ENCODE measurements around the gene HSPG2.
"Not testable (repeated sequence)": the region's sequence is repeated elsewhere in the genome, so short reads cannot be mapped to it uniquely, and the experiment has no call there.

The HSPG2 gene

GRCh38 chr1:21801100-21801499, 136.0 kb downstream of the HSPG2 start:
- no peak for DNase-seq
- in situ Hi-C loops (cut with HindIII; ENCODE audit: low pct_ligation_motif_present, low pct_unique_long_range_greater_than_20kb, low sequenced_read_pairs): no loop called here

- DNase-seq: no peak
- in situ Hi-C loops (cut with HindIII; ENCODE audit: low pct_ligation_motif_present, low pct_unique_long_range_greater_than_20kb, low sequenced_read_pairs): no loop called here
Measured at GRCh38 chr1:21799730-21800129, 137.4 kb downstream of the HSPG2 start.

GRCh38 chr1:21795075-21795474, 142.0 kb downstream of the HSPG2 start:
- in situ Hi-C loops (cut with HindIII; ENCODE audit: low pct_ligation_motif_present, low pct_unique_long_range_greater_than_20kb, low sequenced_read_pairs): no loop called here
- no peak for DNase-seq

- no peak for DNase-seq
- in situ Hi-C loops (cut with HindIII; ENCODE audit: low pct_ligation_motif_present, low pct_unique_long_range_greater_than_20kb, low sequenced_read_pairs): no loop called here
Measured at GRCh38 chr1:21794656-21795055, 142.5 kb downstream of the HSPG2 start.

- no peak for DNase-seq
- in situ Hi-C loops (cut with HindIII; ENCODE audit: low pct_ligation_motif_present, low pct_unique_long_range_greater_than_20kb, low sequenced_read_pairs): no loop called here
Measured at GRCh38 chr1:21793104-21793503, 144.0 kb downstream of the HSPG2 start.

- DNase-seq: no peak
- in situ Hi-C loops (cut with HindIII; ENCODE audit: low pct_ligation_motif_present, low pct_unique_long_range_greater_than_20kb, low sequenced_read_pairs): no loop called here
Measured at GRCh38 chr1:21786640-21787039, 150.5 kb downstream of the HSPG2 start.

GRCh38 chr1:21785764-21786163, 151.3 kb downstream of the HSPG2 start:
- DNase-seq; in situ Hi-C loops (cut with HindIII; ENCODE audit: low pct_ligation_motif_present, low pct_unique_long_range_greater_than_20kb, low sequenced_read_pairs): not testable (repeated sequence)

GRCh38 chr1:21783679-21784603, 153.2 kb downstream of the HSPG2 start:
- peak; percentile 97 for DNase-seq
- in situ Hi-C loops (cut with HindIII; ENCODE audit: low pct_ligation_motif_present, low pct_unique_long_range_greater_than_20kb, low sequenced_read_pairs): no loop called here

- in situ Hi-C loops (cut with HindIII; ENCODE audit: low pct_ligation_motif_present, low pct_unique_long_range_greater_than_20kb, low sequenced_read_pairs): no loop called here
Measured at GRCh38 chr1:21782868-21783678, 154.0 kb downstream of the HSPG2 start, which contains the start of gene USP48. TSS of gene USP48 (minus strand) at chr1:21783149. CDS start at chr1:21782957, 192 bp downstream.

GRCh38 chr1:21782349-21782867, 154.7 kb downstream of the HSPG2 start:
- in situ Hi-C loops (cut with HindIII; ENCODE audit: low pct_ligation_motif_present, low pct_unique_long_range_greater_than_20kb, low sequenced_read_pairs): no loop called here
- DNase-seq: peak; percentile 55

More at GRCh38 chr1:21782868-21783678, 154.0 kb downstream of the HSPG2 start, which contains the start of gene USP48:
- DNase-seq: peak; percentile 94

GRCh38 chr1:21781815-21782348, 155.2 kb downstream of the HSPG2 start:
- in situ Hi-C loops (cut with HindIII; ENCODE audit: low pct_ligation_motif_present, low pct_unique_long_range_greater_than_20kb, low sequenced_read_pairs): no loop called here
- DNase-seq: peak; percentile 52

GRCh38 chr1:21779613-21780521, 157.2 kb downstream of the HSPG2 start:
- no peak for DNase-seq
- in situ Hi-C loops (cut with HindIII; ENCODE audit: low pct_ligation_motif_present, low pct_unique_long_range_greater_than_20kb, low sequenced_read_pairs): no loop called here

GRCh38 chr1:21778405-21778727, 158.7 kb downstream of the HSPG2 start:
- in situ Hi-C loops (cut with HindIII; ENCODE audit: low pct_ligation_motif_present, low pct_unique_long_range_greater_than_20kb, low sequenced_read_pairs): no loop called here

GRCh38 chr1:21776925-21777324, 160.2 kb downstream of the HSPG2 start:
- DNase-seq; in situ Hi-C loops (cut with HindIII; ENCODE audit: low pct_ligation_motif_present, low pct_unique_long_range_greater_than_20kb, low sequenced_read_pairs): not testable (repeated sequence)

More at GRCh38 chr1:21778405-21778727, 158.7 kb downstream of the HSPG2 start:
- no peak for DNase-seq

GRCh38 chr1:21775985-21776562, 161.0 kb downstream of the HSPG2 start:
- DNase-seq: no peak
- in situ Hi-C loops (cut with HindIII; ENCODE audit: low pct_ligation_motif_present, low pct_unique_long_range_greater_than_20kb, low sequenced_read_pairs): no loop called here

GRCh38 chr1:21775550-21775914, 161.6 kb downstream of the HSPG2 start:
- DNase-seq: no peak
- in situ Hi-C loops (cut with HindIII; ENCODE audit: low pct_ligation_motif_present, low pct_unique_long_range_greater_than_20kb, low sequenced_read_pairs): no loop called here

GRCh38 chr1:21774835-21775549, 162.1 kb downstream of the HSPG2 start:
- in situ Hi-C loops (cut with HindIII; ENCODE audit: low pct_ligation_motif_present, low pct_unique_long_range_greater_than_20kb, low sequenced_read_pairs): no loop called here
- DNase-seq: no peak
